ENCODE measurements around the gene ZBTB7B. TPM values are rescaled to one million over a fixed set of nuclear protein-coding genes. Genes with fewer than 3 reads are reported as not detected.
A peak's percentile ranks its signal among the peaks of the same experiment; 100 is the strongest.

ZBTB7B gene
- total RNA-seq, 1 experiment from 2014 or later, result 38.3 TPM

- peak overlapping the region; percentile 82 to 99 for H3K4me3 Mint-ChIP-seq
- Histone ChIP-seq H2BK15ac (ENCODE audit: low read depth, low read length) (no peak overlapping the region), H3T11ph (ENCODE audit: low read length) (no peak overlapping the region), H2BK120ac (ENCODE audit: low read depth, low read length, poor library complexity, severe bottlenecking) (no peak overlapping the region), H2BK20ac (ENCODE audit: low read depth, low read length, poor library complexity, severe bottlenecking) (no peak overlapping the region), H3K79me1 (ENCODE audit: insufficient read depth, low read depth, low read length, poor library complexity, severe bottlenecking) (no peaks in the 10 kb centered on the region), H2AK5ac (ENCODE audit: insufficient read length, low read length) (no peak overlapping the region), H3K23ac (ENCODE audit: insufficient read length, low read depth, low read length) (no peak overlapping the region), H3K27ac (ENCODE audit: insufficient read length, low read depth, low read length) (no peak overlapping the region), H3K79me2 (ENCODE audit: insufficient read depth, low read length) (no peaks in the 10 kb centered on the region; the same call in 1 of the 2 replicates), H3K4me2 (ENCODE audit: insufficient read depth, insufficient read length, low read length) (peak overlapping the region; percentile 76), H4K91ac (ENCODE audit: insufficient read length, low read depth, low read length) (no peak overlapping the region), H2AFZ (ENCODE audit: low read length) (no peak overlapping the region), H3K56ac (ENCODE audit: insufficient read length, low read depth, low read length) (no peak overlapping the region), H2BK5ac (ENCODE audit: insufficient read length, low read length) (no peak overlapping the region), H3K9me3 (ENCODE audit: control insufficient read depth, low read depth, low read length) (no peaks in the 10 kb centered on the region), H4K20me1 (ENCODE audit: control insufficient read depth, insufficient read depth, insufficient read length) (no peaks in the 10 kb centered on the region), H4K5ac (ENCODE audit: insufficient read length, low read depth, low read length) (no peak overlapping the region), H2BK12ac (ENCODE audit: insufficient read length, low read depth, low read length) (no peak overlapping the region), H3K23me2 (ENCODE audit: insufficient read length, low read depth, low read length, poor library complexity, severe bottlenecking) (peaks cover 10% of the 10 kb centered on the region), H4K8ac (replicated peaks; ENCODE audit: insufficient read length, low read depth, low read length) (no peak overlapping the region), H3K27me3 (ENCODE audit: insufficient read depth, low read length) (no peaks in the 10 kb centered on the region), H3K4ac (ENCODE audit: low read depth, low read length) (no peak overlapping the region), H3K14ac (ENCODE audit: insufficient read depth, low read length) (no peak overlapping the region), H3K18ac (ENCODE audit: insufficient read length, low read depth, low read length) (no peak overlapping the region), H3K4me1 (ENCODE audit: insufficient read depth, low read length) (peaks cover 2% of the 10 kb centered on the region; the same call in 1 of the 2 replicates), H3K9ac (ENCODE audit: extremely low read depth, insufficient read length, low read length) (no peak overlapping the region)
- no peak for TF ChIP-seq CTCF (conservative IDR thresholded peaks at IDR 0.05)
- peaks cover 48 to 54% of the 10 kb centered on the region in 2 experiments for H3K4me1 Mint-ChIP-seq
- H3K27ac Mint-ChIP-seq, result peak overlapping the region; percentile 83 to 88 (median 84); a peak in 3 of 7 replicates
- no peaks in the 10 kb centered on the region for H3K9me3 Mint-ChIP-seq
- peaks cover 24 to 60% (median 48%) of the 10 kb centered on the region in 3 experiments; a peak in 6 of 7 replicates for H3K36me3 Mint-ChIP-seq (ENCODE audit: insufficient read depth in 1 of 3, low read depth in 3 of 3)
- no peaks in the 10 kb centered on the region for H3K27me3 Mint-ChIP-seq (ENCODE audit: low read depth)
- WGBS (ENCODE audit: extremely low coverage, insufficient read length, low lambda C conversion rate), result no CpG with 5 or more reads among the region's 10 CpGs
- DNase-seq, result no peak
Measured at GRCh38 chr1:154960446-154961136, 42.0 kb upstream of the ZBTB7B start.
